Fibroblast of the aortic adventitia (primary cell): ENCODE data around the gene CEP70. TPM values are rescaled to one million over a fixed set of nuclear protein-coding genes. Genes with fewer than 3 reads are reported as not detected.

Experiments used
- DNase-seq: peaks from one replicate; pipeline ENCODE4 v3.0.0-alpha.2; 2010; ENCODE audit warnings: low read depth
- H3K4me3 ChIP-seq: 2 replicates; pipeline ENCODE4 v1.5.1; 2011; ENCODE audit warnings: low read depth, mild to moderate bottlenecking, control low read depth, low read length, moderate library complexity
- CTCF ChIP-seq: IDR thresholded peaks from 2 replicates; pipeline ENCODE4 v1.5.1; 2011; ENCODE audit warnings: mild to moderate bottlenecking, low read length, control low read depth, inconsistent platforms; ENCODE audit not compliant: insufficient read depth
- total RNA-seq: library from RNA; depleted of rRNA; stranded (reverse); fragments of >200 nt; gene quantifications from 2 replicates; pipeline ENCODE4 v1.2.3, GENCODE V29; 2012; ENCODE audit warnings: low replicate concordance

The CEP70 gene
- total RNA-seq, 1 donor: 14.6 TPM

- TF ChIP-seq CTCF: no peak
- no peak for DNase-seq
Observed at GRCh38 chr3:138450181-138450580, 143.9 kb downstream of the CEP70 start.

GRCh38 chr3:138449490-138449889 lies 144.6 kb downstream of the CEP70 start:
- no peak overlapping the region for H3K4me3 ChIP-seq
- DNase-seq: no peak
- TF ChIP-seq CTCF: no peak

More at GRCh38 chr3:138450181-138450580, 143.9 kb downstream of the CEP70 start:
- H3K4me3 ChIP-seq: no peak overlapping the region

DNA sequence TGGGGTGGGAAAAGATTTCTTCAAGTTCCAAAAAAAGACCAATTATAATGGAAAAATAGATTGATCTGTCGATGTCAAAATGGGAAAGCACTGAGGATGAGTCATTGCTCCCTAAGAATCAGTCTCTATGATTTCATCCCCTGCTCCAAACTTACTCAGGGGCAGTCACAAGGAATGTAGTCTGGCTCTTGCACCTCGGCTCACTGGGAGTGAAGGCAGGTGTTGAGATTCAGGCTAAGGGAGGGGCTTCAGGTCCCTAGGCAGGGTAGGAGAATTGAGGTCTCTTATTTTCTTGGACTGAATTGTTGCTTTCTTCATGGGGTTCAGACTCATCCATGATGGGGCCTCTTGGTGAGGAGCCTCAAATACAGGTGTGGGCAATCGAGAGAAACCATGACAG lies 145.4 kb downstream of the CEP70 start:
- no peak overlapping the region for H3K4me3 ChIP-seq
- TF ChIP-seq CTCF: no peak
- DNase-seq: no peak

GRCh38 chr3:138445654-138446053 lies 148.4 kb downstream of the CEP70 start:
- no peak for TF ChIP-seq CTCF
- H3K4me3 ChIP-seq: no peak overlapping the region
- DNase-seq: no peak

DNA sequence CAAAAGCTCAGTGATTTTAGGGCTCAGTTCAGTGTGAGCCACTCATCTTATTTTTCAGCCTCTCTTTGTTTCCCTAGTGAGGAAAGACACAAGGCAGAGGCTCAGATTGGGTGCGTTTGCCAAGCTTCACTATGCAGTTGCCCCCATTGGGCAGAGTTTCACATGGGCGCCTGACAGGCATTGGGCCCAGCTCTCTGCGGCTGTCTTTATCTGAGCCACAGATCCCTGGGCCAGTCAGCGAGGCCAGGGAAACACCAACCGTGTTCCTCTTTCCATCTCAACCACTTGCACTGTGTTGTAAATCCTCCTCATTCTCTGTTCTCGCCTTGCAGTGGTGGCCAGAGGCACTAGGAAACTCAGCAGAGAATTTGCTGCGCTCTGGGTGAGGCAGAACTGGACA lies 148.8 kb downstream of the CEP70 start:
- H3K4me3 ChIP-seq: no peak overlapping the region
- no peak for DNase-seq
- TF ChIP-seq CTCF: no peak

Other genes starting within 250 kb of the CEP70 start
- gene MRAS, start 245.7 kb downstream of the CEP70 start, total RNA-seq: 31.2 and 53.3 TPM in 2 replicates
- gene ESYT3, start 159.6 kb downstream of the CEP70 start, total RNA-seq: 0.27 and 0.65 TPM in 2 replicates
- gene FAIM, start 14.5 kb upstream of the CEP70 start, total RNA-seq: 6.0 and 16.1 TPM in 2 replicates
- gene PIK3CB, start 240.7 kb upstream of the CEP70 start, total RNA-seq: 4.4 and 9.9 TPM in 2 replicates